Head of caudate nucleus (tissue), 42 donors: ENCODE results near the gene PRR14.

Experiments
- DNase-seq, 42 donors: peaks; one replicate each; pipeline versions ENCODE4 v3.0.0 to v3.0.0-alpha.2; 2020 to 2021; ENCODE audit warnings: mixed read lengths in 7 of 42
- intact Hi-C: fragments of 100-400 bp; cut with DNase I; formaldehyde crosslinking; loops from one replicate; pipeline ENCODE4 v1.15.0; 2022

The PRR14 gene

DNA sequence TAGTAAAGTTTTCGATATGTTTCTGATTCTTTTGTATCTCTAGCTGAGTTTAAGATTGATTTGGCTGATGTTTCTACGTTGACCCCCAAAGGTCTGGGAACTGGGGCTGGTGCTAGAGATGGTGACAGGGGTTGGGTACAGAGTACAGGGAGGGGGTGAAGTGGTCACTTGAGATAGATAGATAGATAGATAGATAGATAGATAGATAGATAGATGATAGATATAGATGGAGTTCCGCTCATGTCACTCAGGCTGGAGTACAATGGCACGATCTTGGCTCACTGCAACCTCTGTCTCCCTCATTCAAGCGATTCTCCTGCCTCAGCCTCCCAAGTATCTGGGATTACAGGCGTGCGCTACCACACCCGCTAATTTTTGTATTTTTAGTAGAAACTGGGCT is 5.6 kb downstream of the PRR14 start:
- intact Hi-C loops, result loop anchor here (10.0 kb wide), 3 partner anchors 52 to 268 kb away; partner anchors contain the start of genes FBXL19 and ZNF747
- DNase-seq, result no peak

- intact Hi-C loops, result loop anchor here (10.0 kb wide), 3 partner anchors 52 to 268 kb away; partner anchors contain the start of genes FBXL19 and ZNF747
- DNase-seq, result no peak
Observed at GRCh38 chr16:30656974-30657865, 6.5 kb downstream of the PRR14 start.

DNA sequence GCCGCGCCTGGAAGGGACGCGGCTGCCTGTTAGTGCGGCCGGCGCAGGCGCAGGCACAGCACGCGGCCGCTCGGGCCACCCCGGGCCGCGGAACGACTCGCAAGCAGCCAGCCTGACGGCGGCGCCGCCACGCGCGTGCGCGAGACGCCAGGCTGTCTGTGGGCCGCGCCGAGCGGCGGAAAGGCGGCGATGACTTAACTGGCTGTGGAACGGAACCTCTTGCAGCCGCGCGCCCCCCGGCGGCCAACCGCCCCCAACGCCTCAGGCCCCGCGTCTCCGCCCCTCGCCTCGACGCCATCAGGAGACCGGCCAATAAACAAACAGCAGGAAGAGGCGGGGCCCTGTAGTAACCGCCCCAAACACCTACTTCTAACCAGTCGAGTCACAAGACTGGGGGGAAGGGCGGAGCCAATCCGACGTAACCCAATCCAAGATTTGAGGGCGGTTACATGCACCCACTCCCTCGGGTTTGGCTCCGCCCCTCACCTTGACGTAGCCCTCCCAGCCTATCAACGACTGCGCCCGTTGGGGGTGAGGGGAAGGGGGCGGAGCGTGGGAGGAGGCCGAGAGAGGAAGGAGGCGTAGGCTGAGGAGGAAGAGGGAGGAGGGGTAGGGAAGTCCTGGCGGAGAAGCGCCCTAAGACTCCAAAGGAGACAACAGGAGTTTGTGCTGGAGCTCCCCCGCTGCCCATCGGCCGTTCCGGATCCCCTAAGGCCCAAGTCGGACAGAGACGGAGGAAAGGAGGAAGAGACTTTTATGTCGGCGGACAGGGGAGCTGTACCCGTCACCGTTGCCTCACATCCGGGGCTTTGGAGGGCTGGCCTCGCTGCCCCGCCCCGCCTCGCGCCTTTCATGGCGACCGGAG is 7.3 kb downstream of the PRR14 start, which contains the start of gene FBRS:
FBRS (plus strand) TSS at position 566 of the 865 bp plus-strand sequence. CDS start 1,088 bp downstream, outside the sequence.
- intact Hi-C loops, result loop anchor here (1.0 to 10.0 kb wide), 5 partner anchors 8 to 267 kb away; partner anchors contain the start of genes FBXL19, PRR14 and ZNF747

DNA sequence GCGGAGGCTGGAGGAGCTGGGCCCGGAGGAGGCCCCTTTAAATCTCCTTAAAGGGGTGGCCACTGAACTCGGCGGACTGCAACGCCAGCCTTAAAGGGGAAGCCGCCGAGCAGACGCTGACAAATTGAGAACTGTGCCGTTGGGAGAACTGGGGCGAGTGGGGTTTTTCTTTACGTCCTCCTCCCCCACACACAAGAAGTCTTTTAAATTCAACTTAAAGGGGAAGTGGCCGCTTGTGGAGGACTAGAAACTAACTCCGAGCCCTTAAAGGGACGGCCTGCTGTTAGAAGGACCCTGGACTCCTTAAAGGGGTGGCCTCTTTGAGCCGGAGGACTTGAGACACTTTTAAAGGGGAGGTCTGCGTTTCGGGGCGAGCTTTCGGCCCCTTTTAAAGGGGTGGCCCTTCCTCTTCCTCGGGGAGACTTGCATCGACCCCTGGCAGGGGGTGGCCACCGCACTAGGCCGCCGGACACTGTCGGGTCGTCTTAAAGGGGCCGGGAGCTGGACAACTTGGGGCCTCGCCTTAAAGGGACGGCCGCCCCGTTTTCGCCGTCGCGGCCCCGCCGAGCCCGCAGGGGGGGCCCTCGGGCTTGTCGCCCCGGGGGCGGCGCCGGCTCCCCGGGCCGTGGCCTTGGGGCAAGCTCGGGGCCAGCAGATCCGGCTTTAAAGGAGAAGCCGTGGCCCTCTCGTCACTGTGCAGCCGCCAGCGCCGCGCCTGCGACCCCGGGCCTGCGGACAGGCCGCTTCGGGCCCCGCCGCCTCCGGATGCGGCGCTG is 8.2 kb downstream of the PRR14 start:
- intact Hi-C loops, result loop anchor here (1.0 to 10.0 kb wide), 5 partner anchors 9 to 266 kb away; partner anchors contain the start of genes FBXL19, PRR14 and ZNF747
- peak in 41 of 42 donors; percentile 68 to 98 (median 86) for DNase-seq

More for the DNA sequence above, 7.3 kb downstream of the PRR14 start, which contains the start of gene FBRS:
- DNase-seq, result peak; percentile 99 to 100 (median 100)

- intact Hi-C loops, result loop anchor here (10.0 kb wide), 3 partner anchors 55 to 265 kb away; partner anchors contain the start of genes FBXL19 and ZNF747
Observed at GRCh38 chr16:30659507-30660423, 9.0 kb downstream of the PRR14 start.

GRCh38 chr16:30660424-30661261 is 9.9 kb downstream of the PRR14 start:
- intact Hi-C loops, result no loop called here
- no peak for DNase-seq

More at GRCh38 chr16:30659507-30660423, 9.0 kb downstream of the PRR14 start:
- peak in 14 of 42 donors; percentile 9 to 50 (median 24) for DNase-seq

GRCh38 chr16:30662449-30662848 is 11.7 kb downstream of the PRR14 start:
- DNase-seq, result no peak
- intact Hi-C loops, result no loop called here

DNA sequence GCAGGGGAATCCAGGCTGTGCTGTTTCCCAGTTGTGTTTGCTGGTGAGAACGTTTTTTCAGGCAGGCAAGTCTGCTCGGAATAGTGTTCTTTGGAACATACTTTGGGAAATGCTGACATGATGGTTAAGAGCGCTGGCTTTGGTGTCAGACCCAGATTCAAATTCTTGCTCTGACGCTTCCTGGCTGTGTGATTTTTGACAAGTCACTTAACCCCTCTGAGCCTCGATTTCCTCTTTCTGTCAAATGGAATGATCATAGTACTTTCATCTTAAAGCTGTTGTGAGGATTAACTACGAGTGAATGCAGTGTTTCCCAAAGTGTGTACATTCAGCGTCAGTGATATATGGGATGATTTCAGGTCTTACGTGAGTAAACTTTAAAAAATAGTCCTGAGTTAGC is 12.3 kb downstream of the PRR14 start:
- no peak for DNase-seq
- intact Hi-C loops, result no loop called here

- intact Hi-C loops, result no loop called here
- peak in 33 of 42 donors; percentile 14 to 69 (median 40) for DNase-seq
Observed at GRCh38 chr16:30663820-30664219, 13.1 kb downstream of the PRR14 start.

GRCh38 chr16:30664616-30665109 is 13.9 kb downstream of the PRR14 start:
- intact Hi-C loops, result no loop called here

GRCh38 chr16:30665155-30665829 is 14.5 kb downstream of the PRR14 start:
- no peak for DNase-seq
- intact Hi-C loops, result no loop called here

More at GRCh38 chr16:30664616-30665109, 13.9 kb downstream of the PRR14 start:
- no peak for DNase-seq

DNA sequence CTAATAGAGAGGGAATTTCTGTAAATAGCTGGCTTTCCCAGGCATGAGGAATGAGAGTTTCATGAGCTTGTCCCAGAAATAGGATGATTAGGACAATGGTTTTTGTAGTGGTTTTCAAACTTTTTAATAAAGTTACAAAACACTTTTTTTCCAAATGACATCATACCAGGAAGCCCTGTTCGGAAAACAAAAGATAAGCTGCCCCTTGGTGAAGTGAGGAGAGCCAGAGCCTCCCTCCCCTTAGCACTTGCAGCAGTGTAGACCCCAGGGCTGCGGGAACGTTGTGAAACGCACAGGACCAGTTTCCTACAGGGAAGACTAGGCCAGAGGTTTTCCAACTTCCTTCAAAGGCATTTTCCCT is 15.1 kb downstream of the PRR14 start:
- intact Hi-C loops, result no loop called here

DNA sequence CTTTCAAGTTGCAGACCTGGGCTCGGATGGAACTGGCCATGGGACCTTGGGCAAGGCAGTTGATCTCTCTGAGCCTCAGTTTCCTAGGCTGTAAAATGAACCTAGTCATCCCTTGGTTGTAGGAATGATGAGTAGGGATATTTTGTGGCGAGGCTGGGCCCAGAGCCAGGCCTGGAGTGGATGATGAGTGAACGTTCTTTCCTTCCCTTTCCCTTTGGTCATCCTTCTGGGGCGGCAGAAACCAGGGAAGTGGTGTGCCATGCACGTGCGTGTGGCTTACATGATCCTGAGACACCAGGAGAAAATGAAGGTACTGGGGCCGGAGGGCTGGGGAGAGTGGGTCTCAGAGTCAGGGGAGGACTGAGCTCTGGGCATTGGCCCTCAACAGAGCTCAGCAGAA is 15.9 kb downstream of the PRR14 start:
- intact Hi-C loops, result no loop called here
- no peak for DNase-seq

More for the DNA sequence above, 15.1 kb downstream of the PRR14 start:
- no peak for DNase-seq

DNA sequence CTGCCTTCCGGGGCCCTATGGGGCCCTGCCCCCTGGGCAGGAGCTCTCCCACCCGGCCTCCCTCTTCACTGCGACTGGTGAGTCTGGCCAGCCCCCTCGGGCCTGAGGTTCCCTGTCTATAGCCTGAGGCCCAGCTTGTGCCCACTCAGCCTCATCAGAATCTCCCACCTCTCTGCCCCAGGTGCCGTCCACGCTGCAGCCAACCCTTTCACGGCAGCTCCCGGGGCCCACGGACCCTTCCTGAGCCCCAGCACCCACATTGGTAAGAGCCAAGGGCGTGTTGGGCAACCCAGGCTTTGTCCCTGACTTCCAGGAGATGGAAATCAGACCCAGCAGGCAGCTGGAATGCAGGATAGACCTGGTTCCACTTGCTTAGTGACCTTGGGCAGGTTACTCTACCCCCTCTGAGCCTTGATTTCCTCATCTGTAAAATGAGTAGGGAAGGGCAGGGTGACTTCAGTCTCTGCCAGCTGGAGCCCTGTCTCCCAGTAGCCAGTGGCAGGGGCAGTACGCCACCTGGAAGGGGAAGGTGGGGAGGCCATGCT is 16.7 kb downstream of the PRR14 start:
- intact Hi-C loops, result no loop called here
- no peak for DNase-seq

- intact Hi-C loops, result no loop called here
- DNase-seq, result no peak
Observed at GRCh38 chr16:30668393-30668792, 17.6 kb downstream of the PRR14 start.
